Suprapubic skin (tissue), 3 donors: ENCODE data around the gene TXNDC8.

Source experiments
- POLR2AphosphoS5 ChIP-seq, 3 donors: sonication (generic); formaldehyde crosslinking; IDR thresholded peaks; one replicate each; pipeline ENCODE4 v1.6.1; 2017; ENCODE audit warnings: antibody characterized with exemption in 3 of 3
- TF ChIP-seq, protein P1 (sequence below), 2 donors: fragments of 200-600 bp in 1 of 2; fragments of 450-650 bp in 1 of 2; sonication (generic) in 1 of 2; IDR thresholded peaks; one replicate each; pipeline ENCODE4 v1.5.1; 2016 to 2019; ENCODE audit warnings: antibody characterized with exemption in 2 of 2, mild to moderate bottlenecking in 1 of 2, moderate library complexity in 1 of 2

GRCh38 chr9:110319781-110320492 lies 17.7 kb downstream of the TXNDC8 start:
- TF ChIP-seq, protein P1, sequence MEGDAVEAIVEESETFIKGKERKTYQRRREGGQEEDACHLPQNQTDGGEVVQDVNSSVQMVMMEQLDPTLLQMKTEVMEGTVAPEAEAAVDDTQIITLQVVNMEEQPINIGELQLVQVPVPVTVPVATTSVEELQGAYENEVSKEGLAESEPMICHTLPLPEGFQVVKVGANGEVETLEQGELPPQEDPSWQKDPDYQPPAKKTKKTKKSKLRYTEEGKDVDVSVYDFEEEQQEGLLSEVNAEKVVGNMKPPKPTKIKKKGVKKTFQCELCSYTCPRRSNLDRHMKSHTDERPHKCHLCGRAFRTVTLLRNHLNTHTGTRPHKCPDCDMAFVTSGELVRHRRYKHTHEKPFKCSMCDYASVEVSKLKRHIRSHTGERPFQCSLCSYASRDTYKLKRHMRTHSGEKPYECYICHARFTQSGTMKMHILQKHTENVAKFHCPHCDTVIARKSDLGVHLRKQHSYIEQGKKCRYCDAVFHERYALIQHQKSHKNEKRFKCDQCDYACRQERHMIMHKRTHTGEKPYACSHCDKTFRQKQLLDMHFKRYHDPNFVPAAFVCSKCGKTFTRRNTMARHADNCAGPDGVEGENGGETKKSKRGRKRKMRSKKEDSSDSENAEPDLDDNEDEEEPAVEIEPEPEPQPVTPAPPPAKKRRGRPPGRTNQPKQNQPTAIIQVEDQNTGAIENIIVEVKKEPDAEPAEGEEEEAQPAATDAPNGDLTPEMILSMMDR (IDR thresholded peaks at IDR 0.05): no peak
- TF ChIP-seq POLR2AphosphoS5 (IDR thresholded peaks at IDR 0.05): no peak
